HG02870 (cell line): ENCODE measurements around the gene PTGES3.
"Not testable (repeated sequence)": the region's sequence is repeated elsewhere in the genome, so short reads cannot be mapped to it uniquely, and the experiment has no call there.

Experiments
- ATAC-seq: cut with Tn5 transposase; IDR thresholded peaks from one replicate; pipeline ENCODE4 v1.9.1; 2021; ENCODE audit warnings: mild to moderate bottlenecking, moderate library complexity; ENCODE audit not compliant: unreplicated experiment

Gene PTGES3

DNA sequence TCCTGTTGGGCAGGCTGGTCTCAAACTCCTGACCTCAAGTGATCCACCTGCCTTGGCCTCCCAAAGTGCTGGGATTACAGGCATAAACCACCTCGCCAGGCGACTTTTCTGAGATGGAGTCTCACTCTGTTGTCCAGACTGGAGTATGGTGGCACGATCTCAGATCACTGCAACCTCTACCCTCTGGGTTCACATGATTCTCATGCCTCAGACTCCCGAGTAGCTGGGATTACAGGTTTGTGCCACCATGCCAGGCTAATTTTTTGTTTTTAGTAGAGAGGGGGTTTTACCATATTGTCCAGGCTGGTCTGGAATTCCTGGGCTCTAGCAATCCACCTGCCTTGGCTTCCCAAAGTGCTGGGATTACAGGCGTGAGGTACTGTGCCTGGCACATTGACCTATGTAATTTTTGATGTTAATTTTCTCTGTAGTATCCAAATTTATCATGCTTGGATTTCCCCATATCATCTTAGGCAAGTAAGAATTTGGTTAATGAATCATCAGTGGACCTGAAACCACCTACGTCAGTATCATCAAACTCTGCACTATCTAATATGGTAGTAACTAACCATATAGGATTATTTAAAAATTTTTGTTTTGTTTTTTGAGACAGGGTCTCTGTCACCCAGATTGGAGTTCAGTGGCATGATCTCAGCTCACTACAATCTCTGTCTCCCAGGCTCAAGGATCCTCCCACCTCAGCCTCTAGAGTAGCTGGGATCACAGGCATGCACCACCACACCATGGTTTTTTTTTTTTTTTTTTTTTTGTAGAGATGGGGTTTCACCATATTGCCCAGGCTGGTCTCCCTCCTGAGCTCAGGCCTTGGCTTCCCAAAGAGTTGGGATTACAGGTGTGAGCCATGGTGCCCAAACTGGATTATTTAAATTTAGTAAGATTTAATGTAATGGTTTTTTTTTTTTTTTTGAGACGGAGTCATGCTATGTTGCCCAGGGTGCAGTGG, 30.4 kb downstream of the PTGES3 start:
- ATAC-seq = no peak

DNA sequence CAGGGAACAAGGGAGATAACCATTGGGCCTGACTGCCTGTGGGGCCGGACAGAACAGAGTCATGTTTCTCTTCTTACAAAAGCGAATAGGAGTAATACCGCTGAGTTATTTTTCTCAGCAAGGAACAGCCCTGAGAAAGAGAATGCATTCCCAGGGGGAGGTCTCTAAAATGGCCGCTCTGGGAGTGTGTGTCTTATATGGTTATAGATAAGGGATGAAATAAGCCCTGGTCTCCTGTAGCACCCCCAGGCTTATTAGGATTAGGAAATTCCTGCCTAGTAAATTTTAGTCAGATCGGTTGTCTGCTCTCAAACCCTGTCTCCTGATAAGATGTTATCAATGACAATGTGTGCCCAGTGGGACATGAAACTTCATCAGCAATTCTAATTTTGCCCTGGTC, 34.3 kb downstream of the PTGES3 start:
- not testable (repeated sequence) for ATAC-seq

DNA sequence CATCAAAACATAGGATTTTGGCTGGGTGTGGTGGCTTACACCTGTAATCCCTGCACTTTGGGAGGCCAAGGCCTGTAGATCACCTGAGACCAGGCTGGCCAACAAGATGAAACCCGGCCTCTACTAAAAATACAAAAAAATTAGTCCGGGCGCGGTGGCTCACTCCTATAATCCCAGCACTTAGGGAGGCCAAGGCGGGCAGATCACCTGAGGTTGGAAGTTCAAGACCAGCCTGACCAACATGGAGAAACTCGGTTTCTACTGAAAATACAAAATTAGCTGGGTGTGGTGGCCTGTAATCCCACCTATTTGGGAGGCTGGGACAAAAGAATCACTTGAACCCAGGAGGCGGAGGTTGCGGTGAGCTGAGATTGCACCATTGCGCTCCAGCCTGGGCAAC, 40.1 kb downstream of the PTGES3 start:
- not testable (repeated sequence) for ATAC-seq

DNA sequence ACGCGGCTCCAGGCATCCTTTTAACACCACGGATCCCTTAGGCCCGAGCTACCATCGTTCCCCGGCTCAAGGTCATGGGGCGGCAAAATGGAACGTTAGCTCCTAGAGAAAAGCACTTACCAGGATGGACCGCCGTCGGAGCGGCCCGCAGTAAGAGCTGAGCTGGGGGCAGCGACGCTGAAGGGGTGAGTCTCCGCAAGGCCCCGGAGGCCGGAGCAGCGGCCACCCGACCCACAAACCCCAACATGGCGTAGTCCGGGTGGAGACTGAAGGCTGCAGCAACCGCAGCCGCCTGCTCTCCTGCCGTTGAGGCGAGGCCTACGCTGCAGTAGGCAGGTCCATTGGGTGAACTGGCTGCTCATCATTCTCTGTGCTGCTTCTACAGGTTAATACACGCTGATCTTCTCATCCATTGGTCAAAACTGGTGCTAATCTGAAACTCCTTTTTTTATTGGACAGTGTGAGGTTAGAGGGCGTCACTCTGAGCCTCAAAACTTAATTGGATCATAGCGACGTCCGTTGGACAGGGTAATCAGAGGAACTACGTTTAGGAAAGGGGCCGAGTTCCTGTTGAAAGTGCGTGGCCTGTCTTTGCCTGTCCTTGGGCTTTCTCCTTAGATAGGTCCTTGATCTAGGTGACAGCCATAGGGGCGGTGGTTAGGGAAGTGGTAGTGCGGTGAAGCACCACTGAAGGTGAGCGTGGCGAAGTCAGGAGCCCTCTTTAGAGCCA, 42.2 kb downstream of the PTGES3 start, which contains the start of gene ATP5F1B:
TSS of gene ATP5F1B (minus strand) at position 268 of the 730 bp plus-strand sequence. CDS start at position 247, 21 bp downstream.
- ATAC-seq = peak; percentile 99

DNA sequence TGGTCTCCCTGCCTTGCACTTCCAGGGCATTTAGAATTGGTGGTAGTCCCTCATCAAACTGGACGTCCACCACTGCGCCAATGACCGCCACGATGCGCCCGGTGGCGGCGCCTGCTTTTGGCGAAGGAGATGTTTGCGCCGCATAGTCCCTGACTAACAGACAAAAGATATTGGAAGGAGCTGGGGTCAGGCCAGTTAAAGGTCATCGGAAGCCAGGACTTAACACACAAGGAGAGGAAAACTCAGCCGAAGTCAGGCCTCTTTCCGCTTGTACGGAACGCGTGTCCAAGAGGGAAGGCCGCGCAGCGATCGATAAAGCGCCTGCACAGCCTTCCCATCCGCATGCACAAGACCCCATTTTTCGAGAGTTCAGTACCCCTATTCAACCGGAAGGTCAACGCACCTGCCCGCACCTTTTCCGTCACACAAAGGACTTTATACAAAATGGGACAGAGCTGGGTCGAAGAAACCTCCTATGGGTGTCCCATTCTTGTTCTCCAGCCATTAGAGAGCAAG, 42.8 kb downstream of the PTGES3 start:
- ATAC-seq = no peak

DNA sequence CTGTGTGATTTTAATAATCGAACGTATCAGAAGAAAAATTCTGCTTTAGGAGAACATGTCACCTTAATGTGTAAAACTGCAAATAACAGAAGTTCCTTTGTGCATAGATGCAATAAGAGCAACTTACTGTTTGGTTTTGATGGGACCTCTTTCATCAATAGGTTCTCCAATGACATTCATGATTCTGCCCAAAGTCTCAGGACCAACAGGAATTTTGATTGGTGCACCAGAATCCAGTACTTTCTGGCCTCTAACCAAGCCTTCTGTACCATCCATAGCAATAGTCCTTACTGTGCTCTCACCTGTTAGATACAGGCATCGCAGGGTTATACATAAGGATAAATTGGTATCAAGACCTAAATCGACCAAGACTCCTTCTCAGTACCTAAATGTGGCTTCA, 43.4 kb downstream of the PTGES3 start:
- ATAC-seq = no peak

DNA sequence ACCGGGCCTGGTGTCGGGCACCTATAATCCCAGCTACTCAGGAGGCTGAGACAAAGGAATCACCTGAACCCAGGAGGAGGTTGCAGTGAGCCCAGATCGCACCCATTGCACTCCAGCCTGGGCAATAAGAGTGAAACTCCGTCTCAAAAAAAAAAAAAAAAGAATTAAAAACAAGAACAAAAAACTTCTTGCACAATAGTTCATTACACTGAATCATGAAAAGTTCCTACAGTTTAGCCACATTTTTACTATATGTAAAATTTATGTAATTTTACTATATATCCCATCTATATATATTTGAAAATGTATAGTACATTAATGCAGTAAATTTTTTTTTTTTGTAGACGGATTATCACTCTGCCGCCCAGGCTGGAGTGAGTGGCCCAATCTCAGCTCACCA, 46.9 kb downstream of the PTGES3 start:
- no peak for ATAC-seq

DNA sequence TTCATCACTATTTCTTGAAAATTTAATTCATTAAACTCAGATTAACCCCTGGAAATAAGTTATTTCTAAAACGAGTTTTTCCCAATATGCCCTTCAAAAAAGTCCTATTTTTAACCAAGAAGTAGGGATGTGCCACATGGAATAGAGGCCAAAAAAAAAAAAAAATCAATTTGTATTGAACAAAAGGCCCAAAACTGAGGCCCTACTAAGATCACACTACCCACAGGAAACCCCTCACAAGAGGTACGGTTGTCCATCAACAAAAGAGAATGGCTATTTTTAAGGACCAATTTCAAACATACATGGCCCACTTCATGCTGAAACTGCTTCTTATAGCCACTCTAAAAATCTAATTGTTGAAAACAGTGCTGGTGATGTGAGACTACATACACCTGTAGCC, 50.5 kb downstream of the PTGES3 start:
- ATAC-seq = no peak

DNA sequence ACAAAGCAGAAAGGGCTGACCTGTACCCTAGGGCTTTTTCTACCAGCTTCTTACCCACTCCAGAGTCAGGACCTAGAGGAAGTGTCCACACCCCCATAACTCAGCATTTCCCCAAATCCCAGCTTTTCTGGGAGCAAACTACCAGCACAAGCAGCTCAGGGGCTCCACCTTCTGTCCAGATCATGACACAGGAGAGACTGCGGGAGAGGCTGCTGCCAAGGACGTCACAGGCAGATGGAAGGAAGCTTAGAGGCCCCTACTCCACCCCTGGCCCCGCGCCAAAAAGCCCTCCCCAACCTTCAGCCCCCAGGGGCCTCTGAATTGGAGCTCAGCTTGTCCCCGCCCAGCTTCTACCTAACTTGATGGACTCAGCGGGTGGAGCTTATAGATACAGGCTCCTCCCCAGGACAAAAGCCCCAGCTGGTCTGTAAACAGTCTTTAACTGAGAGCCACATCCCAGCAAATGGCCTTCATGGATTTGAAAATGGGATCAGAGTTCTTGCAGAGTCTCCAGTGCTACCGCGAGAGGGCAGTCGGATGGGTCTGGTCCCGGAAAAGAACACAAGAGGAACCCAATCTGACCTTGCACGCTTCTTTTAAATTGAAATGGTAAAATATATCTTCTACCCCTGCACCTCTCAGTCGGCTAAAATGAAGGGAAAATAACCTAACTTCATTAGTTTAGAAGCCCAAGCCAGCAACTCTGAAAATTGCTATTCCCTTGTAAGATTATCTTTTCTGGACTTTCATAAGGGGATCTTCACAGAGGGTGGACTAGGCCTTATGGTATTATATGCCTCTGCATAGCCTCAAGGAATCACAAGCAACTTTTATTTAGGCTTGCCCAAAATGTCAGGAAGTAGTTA, 51.2 kb downstream of the PTGES3 start:
- ATAC-seq = peak; percentile 47

DNA sequence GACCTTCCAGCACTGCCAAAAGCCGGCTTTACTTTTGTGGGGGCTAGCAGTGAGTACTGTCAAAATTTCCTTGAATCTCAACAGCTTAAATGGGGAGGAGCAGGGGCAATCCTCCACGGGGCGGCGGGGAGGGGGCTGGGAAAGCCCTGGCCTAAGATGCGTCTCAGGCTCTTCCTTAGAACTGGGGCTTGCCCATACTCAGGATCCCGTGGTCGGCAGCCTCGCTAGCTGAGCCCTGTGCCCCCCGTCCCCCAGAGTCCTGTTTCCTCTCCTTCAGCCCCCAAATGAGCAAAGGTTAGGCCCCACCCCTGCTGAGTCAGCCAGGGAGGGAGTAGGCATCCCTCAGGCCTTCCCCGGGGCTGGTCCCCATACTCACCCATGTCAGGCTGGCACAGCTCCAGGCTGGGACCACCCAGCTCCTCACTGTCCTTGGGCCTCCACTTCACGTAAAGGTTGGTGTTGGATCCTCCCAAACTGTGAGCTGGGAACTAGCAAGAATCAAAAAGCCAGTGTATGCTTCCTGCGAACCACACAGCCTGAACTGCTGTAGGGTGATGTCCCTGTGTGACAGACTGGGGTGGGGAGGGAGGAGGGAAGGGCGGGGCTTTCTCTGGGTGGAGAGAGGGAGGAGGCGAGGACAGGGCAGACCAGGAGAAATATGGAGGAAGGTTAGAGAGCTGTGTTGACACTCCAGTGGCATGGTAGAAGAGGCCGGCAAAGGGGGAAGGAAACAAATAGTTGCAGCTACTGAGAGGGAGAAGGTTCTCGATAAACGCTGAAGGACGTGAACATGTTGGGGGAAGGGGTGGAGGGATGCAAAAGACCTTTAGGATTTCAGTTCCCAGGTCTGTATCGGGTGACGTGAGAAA, 52.0 kb downstream of the PTGES3 start:
- ATAC-seq = peak; percentile 38

DNA sequence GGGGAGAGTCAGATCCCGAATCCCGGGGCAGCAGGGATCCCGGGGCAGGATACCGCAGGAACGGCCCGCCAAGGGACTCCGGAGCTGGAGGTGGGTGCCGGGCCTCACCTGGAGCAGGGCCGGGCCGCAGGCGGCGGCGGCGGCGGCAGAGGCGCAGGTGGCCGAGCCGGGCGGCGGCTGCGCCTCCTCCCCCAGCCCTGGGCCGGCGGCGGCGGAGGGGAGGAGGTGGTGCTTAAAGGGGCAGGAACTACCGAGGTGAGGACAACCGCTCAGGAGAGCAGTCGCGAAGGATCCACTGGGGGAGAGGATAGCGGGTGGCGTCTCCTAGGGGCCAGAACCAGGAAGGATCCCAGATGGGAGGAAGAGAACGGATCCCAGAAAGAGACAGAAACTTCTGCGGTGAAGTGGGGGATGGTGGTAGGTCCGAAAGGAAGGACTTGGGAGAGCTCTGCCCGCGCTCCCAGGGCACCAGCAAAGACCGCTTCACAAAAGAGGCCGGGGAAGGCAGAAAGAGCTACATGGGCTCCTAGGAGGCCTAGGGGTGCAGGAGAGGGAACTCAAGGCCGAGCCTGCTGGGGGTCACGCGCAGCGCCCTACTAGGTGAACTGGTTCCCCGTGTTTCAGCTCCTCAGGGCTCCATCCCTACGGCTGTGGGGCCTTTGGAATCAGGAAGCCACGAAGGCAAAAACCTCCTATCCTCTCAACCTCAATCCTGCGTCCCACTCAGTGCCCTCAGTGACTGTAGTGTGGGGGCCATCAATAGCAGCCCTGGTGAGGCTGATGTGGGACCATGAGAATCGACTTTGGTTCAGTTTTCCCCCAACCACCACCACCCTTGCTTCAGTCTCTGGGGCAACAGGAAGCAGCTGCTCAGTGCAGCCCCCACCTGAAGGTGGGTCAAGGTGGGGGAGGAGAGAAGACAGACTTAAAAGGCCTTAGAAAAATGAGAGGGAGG, 53.0 kb downstream of the PTGES3 start:
- ATAC-seq = no peak

DNA sequence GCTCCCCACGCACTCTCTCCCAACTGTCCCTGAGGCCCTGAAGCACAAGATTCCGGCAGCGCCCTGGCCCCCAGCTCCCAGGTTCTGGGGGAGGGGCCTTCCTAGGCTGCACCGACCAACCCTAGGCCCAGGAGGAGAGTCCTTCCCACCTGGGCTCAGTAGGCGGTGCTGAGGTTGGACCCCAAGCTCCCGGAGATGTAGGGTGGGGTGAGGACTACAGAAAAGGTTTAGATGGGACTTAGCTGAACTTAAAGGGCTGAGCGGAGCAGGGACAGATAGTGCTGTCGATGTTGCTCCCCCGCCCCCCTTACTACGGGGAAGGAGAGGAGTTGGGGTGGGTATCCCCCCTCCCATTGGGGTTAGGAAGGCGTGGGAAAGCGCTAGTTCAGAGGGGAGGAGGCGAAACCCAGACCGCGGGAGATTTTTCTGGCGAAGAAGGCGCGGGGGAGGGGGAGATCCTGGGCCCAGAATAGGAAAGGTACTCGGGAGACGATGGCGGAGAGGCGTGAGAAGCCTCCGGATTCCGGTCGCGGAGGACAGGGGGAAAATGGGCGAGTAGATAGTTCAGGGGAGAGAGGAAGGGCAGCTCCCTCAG, 53.7 kb downstream of the PTGES3 start:
- ATAC-seq = no peak

DNA sequence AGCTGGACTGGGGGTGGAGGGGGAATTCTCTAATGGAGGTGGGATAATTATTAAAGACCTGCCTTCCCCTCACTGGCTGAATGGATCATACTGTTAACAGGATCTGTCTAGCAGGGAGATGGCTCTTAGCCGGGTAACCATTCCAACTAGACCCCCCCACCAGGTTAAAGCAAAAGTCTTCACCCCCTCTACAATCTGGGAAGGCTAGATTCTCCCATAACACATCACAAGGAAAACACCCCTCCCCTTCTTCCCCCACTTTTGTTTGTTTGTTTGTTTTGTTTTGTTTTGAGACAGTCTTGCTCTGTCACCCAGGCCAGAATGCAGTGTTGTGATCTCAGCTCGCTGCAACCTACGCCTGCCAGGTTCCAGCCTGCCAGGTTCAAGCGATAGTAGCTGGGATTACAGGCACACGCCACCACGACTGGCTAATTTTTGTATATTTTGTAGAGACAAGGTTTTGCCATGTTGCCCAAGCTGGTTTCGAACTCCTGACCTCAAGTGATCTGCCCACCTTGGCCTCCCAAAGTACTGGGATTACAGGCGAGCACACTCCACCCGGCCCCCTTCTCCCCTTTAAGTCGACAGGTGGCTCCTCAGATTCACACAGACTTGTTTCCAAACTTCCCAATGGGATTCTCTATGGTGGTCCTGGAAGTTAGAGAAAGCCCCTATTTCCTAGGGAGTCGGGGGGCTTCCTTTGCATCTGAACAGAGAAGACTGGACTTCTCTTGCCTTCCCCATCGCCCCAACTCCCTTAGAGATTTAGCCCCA, 54.4 kb downstream of the PTGES3 start:
- ATAC-seq = no peak

DNA sequence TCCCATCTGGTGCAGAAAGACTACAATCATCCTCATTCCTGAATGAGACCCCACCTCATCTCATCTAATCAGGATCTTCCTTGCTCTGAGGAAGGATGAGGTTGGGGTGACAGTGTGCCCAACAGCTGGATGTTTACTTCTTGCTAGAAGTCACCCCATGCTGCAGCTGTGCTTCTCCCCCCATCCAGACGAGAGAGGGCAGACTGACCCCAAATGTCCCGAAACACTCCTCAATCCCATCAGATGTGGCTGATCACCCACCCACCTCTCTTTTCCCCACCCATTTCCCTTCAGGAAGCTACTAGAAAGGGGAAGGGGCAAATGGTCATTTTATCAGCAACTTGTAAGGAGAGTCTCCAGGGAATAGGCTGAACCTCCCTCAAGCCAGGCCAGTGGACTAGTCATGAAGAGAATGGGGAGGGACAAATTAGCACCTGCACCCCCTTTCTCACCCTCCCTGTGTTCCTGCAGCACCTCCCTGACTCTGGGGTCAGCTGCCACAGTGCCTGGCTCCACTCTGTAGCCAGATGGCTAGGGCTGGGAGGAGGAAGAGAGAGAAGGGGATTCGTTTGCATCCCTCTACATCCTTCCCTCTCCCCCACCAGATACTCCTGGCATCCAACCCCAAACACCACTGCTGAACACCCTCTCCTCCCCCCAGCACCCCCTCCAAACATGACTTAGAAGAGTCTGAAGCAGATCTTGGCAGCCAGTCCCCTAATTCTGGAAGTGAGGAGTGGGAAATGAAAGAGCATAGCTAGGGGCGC, 55.2 kb downstream of the PTGES3 start:
- ATAC-seq = no peak

DNA sequence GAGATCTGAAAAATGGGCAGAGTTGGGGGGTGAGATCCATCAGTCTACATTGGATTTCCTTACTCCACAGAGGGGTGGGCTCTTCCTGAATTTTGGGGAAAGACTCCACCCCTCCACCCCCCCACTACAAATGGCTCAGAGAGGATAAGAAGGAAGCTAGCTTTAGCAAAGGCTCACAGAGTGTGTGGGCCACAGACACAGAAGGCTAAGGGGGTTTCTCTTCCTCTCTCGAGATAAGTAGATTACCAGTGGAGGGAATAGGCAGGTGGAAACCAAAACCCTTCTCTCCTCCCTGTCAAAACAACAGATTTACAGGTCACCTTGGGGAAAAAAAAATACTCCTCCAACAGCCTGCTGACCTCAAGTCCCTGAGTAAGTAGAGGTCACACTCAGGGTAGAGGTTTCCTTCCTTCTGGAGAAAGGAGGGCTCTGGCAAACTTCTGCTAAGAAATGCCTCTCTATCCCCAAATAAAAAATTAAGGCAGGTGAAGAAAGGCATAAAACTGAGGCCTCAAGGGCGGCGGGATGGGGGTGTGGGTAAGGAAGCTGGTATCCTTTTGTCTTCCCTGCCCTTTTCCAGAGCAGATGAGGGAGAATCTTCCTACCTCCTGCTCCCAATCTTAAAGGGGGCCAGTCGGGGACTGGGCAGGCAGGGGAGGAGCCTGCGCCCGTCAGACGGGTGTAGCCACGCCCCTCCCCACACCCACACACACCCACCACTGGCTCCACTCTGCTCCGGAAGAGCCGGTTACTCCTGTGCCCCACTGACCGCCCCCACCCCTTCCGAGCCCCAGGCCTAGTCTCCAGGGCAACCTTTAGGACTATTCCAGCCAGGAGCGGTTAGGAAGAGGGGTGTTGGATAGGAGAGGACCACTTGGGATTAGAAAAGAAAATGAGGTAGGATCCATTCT, 56.0 kb downstream of the PTGES3 start:
- ATAC-seq = peak; percentile 20

DNA sequence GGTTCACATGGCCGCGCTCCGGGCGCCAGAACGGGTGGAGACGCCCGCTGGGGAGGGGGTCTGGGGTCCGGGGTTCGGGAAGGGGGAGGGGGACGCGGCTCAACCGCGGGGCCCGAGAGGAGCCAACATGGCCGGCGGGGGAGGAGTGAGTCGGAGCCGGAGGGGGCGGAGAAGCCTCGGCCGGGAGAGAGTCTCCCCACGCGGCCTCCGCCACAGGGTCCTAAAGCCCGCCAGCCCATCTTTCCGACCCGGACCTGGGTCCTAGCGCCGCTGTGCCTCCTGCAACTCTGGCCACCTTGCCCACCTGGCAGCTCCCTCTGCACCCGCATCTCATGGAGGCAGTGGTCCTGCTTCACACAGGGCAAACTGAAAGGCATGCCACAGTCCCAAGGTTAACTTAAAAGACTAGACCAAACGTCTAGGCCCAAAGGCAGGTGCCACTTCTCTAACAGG, 57.9 kb downstream of the PTGES3 start, which contains the start of gene BAZ2A:
TSS of gene BAZ2A (minus strand) at position 147 of the 453 bp plus-strand sequence. CDS start 12,796 bp downstream, outside the sequence.
- ATAC-seq = peak; percentile 40
